GM18508 (cell line): ENCODE measurements around the gene APOBEC4.
A peak's percentile ranks its signal among the peaks of the same experiment; 100 is the strongest.
"Not testable (repeated sequence)": the region's sequence is repeated elsewhere in the genome, so short reads cannot be mapped to it uniquely, and the experiment has no call there.

Experiments
- ATAC-seq: cut with Tn5 transposase; IDR thresholded peaks from one replicate; pipeline ENCODE4 v1.9.1; 2021; ENCODE audit warnings: moderate number of reproducible peaks; ENCODE audit not compliant: insufficient read depth, unreplicated experiment

The APOBEC4 gene

DNA sequence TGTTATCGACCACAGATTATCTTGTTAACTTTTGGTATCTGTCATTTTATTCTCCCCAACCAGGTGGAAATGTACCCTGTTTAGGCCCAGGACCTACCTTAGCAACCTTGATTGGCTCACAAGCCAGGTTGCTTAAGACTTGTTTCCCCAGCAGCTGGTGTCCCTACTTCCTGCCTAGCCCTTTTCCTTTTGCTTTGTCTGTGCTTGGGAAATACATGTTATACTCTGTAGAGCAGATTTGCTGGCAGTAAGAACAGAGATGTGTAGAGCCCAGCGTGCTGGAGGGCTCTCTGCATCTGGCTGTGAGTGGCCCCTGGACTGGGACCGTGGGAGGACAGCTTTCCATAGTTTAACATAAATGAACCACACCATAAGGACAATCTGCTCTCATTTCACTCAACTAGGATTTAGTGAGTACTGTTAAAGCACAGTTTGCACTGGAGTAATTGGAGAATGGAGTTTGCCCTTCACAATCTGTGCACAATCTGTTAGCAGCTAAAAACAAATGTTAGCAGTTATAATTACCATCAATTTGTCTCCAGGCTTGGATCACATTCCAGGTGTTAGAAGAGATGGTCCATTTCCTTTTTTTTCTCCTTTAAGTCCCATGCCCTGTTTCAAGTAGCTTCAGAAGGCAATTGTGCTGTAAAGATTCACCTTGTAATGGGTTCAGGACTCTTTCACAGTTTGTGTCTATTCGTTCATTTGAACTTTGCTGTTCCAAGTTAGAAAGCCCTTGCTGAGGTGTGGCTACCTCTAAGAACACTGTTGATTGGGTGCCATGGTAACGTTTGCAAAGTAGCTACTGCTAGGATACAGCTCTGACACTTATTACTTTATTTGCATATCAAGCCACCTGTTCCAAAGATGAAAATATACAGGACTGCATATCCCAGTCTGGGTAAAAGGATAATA is at the start of gene APOBEC4:
Gene APOBEC4 (minus strand): TSS at position 770 of the 915 bp plus-strand sequence. CDS start 4,535 bp downstream, outside the sequence.
- no peak for ATAC-seq

DNA sequence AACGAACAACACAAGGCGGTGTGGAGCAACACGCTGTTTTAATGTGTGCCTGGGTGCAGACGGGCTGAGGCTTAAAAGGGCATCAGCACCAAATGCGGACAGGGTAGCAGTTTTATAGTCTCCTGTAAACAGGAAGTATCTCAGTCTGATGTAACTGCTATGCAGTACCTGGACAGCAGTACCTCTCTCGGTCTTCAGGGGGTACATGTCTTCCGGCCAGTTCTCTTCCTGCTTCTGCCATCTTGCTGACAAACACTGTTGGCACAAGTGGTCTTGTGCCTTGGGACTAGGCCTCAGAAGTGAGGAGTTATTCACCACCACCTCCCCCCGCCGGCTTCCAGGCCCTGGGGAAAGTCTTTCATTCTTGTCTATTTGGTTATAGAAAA is 49.7 kb upstream of the APOBEC4 start:
- ATAC-seq = no peak

GRCh38 chr1:183702087-183702812 is 49.1 kb upstream of the APOBEC4 start:
- no peak for ATAC-seq

- no peak for ATAC-seq
Observed at GRCh38 chr1:183699616-183700160, 46.6 kb upstream of the APOBEC4 start.

- ATAC-seq = no peak
Observed at GRCh38 chr1:183697814-183698590, 44.9 kb upstream of the APOBEC4 start.

DNA sequence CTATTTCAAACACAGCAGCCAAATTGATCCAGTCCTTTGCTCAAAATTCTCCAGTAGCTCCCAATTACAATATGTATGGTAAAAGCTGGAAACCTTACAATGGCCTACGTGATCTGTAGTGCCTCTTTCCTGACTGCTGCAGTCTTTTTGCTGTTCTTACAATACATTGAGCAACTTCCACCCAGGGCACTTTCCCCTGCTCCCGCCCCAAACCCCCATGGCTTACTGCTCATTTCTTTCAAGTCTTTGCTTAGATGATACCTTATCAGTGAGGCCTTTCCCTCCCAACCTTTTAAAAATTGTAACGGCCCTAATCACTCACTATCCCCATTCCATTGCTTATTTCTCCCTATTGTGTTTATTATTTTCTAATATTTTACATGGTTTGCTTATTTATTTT is 43.9 kb upstream of the APOBEC4 start:
- no peak for ATAC-seq

DNA sequence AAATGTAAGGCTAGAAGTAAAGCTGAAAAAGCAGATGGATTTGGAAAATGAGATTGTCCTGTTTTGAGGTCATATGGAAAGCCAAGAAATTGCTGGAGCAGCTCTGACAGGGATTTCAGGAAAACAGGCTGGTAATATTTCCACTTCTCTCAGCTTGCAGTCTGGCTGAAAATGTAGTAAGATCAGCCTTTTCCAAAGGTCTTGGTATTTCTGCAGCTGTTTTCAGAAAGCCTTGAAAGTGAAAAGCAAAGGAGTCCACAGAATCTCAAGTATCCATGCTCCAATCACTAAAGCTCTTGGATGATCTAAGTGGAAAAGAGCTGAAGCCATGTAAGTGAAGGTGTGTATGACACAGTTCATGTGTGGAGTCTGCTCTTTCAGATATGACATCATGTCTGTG is 41.6 kb upstream of the APOBEC4 start:
- ATAC-seq = no peak

GRCh38 chr1:183694066-183694465 is 41.0 kb upstream of the APOBEC4 start:
- no peak for ATAC-seq

DNA sequence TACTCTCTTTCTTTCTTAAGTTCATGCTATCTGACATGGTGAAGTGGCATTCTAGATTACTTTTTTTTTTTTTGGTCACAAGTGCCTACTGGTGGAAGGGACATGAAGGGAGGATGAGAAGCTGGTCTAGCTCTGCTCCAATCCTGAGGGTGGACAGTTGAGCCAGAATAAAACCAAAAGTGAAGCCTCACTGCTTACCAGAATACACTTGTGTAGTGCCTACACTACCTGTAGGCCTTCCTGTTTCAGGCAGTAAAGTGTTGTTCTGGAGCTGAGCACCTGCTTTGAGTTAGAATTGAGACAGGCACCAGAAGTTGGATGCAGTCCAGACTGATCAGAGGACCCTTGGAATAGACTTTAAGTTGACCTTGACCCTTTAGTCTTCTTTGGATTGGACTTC is 40.4 kb upstream of the APOBEC4 start:
- ATAC-seq = no peak

- ATAC-seq = peak; percentile 83
Observed at GRCh38 chr1:183689762-183690204, 36.7 kb upstream of the APOBEC4 start.

DNA sequence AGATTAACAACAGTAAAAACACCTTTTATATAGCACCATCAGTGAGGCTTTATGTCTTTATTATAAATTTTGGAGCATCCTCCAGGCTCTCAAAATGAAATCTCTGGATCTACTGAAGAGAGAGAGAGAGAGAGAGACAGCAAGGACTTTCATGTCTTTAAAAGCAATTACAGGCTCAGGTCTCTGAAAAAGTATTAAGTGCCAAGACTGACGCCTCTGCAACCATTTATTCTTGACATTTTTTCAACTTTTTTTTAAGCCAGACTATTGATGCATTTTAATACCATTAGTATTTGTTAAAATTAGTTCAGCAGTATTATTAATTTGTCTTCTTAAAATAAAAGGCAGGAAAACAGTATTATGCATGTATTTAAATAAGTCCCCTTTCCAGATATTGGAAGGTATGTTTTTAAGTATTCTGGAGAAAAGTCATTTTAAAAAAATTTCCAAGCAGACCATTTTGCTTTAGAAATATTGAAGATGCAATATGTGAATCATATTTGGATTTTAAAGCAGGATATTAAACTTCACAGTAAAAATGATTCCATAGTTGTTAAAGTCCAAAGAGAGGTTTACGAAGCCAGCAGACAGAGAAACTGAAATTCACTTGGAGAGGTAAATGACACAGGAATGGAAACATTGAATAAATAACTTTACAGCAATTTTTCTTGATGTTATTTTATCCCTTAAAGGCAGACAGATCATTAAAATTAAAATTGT is 35.4 kb upstream of the APOBEC4 start:
- no peak for ATAC-seq

DNA sequence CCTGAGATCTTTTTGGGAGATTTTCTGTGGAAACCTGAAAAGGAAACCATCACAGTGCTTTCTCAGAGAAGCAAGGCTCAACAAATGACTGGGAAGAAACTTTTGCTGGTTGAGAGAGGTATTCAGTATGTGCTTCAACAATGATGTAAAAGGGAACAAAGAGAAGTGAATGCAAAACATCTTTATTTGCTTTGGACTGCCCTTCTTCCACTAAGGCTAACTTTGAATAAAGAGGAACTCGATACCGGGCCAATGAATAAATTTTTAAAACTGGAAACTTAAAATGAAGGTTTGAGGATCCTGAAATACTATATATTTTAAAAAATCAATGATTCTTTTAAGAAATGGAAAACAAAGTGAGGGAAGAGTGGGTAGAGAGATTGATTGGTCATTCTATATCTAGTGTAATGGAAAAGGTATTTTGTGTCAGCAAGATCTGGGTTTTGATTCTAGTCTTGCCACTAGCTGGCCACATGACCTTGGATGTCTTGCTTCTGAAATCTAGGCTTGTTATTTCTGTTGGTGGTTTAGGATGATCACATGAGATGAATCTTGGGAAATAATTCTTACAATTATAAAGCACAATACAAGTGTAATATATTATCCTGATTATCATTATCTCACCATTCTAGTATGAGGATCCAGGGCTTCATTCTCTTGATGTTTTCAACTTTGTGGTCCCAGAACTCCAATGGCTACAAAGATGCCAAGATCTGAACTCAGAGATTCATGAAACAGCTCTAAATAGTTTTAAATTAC is 34.6 kb upstream of the APOBEC4 start:
- no peak for ATAC-seq

DNA sequence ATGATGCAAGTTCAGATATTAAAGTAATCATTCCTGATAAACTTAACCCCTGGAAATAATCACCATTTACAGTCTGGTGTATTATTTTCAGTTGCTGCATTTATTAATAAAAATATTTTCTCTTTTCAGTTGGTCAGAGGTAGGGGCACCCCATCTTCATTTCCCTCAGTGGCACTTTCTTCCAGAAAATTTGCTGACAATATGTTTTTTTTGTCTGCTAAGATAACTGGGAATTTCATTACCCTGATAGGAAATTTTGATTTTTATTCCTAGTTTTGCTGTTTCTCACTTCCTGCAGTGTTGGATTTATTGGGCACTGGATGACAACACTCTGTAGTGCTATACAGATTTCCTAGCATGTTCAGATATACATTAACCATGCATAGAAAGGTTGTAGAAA is 33.1 kb upstream of the APOBEC4 start:
- ATAC-seq = no peak

DNA sequence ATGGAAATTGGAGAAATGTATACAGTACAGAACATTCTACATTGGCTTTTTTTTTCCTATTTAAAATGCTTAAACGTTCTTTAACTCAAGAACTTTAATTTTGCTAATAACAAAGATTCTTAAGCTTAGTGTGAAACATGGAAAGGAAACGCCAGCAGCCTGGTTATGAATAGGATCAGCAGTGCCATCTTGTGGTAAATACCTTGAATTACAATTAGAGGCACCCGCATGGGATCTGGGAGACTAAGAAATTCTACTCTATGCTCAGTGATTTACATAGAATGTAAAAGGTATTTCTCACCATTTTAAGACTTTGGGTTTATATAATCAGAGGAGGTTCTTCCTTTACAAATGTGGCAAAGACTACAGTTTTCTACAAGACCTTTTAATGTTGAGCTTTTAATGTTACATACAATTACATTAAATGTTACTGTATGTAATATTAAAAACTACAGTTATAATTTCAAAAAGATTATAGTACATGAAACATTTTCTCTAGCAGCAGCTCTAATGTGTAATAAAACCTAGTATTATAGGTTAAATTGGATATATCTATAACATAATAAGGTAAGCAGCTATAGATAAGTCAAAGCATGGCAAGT is 32.1 kb upstream of the APOBEC4 start:
- no peak for ATAC-seq

DNA sequence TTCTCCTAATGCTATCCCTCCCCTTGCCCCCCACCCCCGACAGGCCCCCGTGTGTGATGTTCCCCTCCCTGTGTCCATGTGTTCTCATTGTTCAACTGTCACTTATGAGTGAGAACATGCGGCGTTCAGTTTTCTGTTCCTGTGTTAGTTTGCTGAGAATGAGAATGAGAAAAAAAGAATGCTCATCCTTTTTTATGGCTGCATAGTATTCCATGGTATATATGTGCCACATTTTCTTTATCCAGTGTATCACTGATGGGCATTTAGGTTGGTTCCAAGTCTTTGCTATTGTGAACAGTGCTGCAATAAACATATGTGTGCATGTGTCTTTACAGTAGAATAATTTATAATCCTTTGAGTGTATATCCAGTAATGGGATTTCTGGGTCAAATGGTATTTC is 26.2 kb upstream of the APOBEC4 start:
- not testable (repeated sequence) for ATAC-seq

- ATAC-seq = no peak
Observed at GRCh38 chr1:183678819-183679218, 25.7 kb upstream of the APOBEC4 start.

DNA sequence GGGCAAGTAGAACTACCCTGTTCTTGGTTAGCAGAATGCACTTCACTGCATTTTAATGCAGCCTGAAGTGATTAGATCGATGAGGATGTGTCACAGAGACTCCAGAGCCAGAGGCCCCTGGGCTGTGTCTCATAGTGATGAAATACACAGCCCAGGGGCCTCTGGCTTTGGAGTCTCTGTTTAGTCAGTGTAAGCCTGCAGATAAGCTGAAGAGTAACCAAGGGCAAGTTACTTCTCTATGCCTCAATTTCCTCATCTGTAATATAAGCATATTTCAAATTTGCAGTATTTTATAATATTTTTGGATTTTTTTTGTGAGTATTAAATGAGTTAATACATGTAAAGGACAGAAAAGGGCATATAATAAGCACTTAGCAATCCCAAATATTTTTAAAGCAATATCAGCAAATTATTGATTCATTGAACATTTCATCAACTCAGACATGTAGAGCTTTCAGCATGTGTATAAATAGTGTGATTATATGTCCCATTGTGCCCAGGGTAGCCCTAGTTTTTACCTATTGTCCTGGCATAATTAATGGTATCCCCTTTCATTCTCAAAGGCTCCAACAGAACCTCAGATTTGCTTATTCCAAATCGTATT is 23.6 kb upstream of the APOBEC4 start:
- ATAC-seq = no peak

DNA sequence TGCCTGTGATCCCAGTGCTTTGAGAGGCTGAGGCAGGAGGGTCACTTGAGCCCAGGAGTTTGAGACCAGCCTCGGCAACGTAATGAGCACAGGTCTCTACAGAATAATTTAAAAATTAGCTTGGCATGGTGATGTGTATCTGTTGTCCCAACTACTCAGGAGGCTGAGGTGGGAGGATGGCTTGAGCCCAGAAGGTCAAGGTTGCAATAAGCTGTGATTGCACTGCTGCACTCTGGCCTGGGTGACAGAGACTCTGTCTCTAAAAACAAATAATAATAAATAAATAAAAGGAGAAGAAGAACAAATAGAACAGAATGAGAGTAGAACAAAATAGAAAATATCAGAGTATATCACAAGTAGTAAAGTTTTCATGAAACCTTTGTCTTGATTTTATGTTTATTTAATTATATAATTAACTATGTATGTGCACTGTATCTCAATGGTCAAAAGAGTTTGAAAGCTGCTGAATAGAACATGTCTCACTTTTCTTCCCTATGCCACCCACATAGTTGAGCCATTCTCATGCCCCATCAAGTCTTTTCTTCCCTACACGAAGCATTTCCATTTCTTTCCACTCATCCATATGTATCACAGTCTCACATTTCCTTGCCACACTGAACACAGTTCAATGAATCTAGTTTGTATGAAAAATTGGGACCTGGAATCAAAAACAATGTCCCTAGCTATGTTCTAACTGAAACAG is 22.9 kb upstream of the APOBEC4 start:
- no peak for ATAC-seq
